ENCODE measurements around the gene HOXD10. TPM values are rescaled to one million over a fixed set of nuclear protein-coding genes. Genes with fewer than 3 reads are reported as not detected.

The HOXD10 gene
- total and polyA plus RNA-seq, 2 of the 13 experiments (the other 11 are each of a cell fraction or from before 2014, with no cell fraction given): not detected

DNA sequence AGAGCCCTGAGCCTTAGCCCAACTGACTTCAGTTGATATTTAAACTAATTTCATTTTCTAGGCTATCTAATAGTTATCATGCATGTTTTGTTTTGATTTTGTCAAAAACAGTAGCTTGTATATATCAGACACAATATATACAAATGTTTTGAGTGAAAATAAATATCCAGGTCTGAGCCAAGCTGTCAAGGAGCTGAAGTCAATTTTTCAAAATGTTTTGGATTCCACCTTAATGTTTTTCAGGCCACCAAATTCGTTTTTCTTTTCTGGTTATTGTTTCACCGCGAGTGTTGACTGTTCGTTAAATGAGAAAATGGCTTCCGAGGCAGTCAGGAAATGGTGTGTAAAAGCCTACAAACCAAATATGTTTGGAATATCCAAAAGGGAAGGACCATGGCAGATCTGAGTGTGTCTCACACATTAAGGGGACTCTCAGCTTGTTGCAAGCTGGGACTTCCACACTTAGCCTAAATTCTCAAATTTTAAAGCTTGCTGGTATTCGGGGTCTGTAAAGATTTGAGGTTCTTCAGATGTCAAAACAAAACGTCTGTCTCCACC lies 14.2 kb upstream of the HOXD10 start:
- TF ChIP-seq, protein P1, sequence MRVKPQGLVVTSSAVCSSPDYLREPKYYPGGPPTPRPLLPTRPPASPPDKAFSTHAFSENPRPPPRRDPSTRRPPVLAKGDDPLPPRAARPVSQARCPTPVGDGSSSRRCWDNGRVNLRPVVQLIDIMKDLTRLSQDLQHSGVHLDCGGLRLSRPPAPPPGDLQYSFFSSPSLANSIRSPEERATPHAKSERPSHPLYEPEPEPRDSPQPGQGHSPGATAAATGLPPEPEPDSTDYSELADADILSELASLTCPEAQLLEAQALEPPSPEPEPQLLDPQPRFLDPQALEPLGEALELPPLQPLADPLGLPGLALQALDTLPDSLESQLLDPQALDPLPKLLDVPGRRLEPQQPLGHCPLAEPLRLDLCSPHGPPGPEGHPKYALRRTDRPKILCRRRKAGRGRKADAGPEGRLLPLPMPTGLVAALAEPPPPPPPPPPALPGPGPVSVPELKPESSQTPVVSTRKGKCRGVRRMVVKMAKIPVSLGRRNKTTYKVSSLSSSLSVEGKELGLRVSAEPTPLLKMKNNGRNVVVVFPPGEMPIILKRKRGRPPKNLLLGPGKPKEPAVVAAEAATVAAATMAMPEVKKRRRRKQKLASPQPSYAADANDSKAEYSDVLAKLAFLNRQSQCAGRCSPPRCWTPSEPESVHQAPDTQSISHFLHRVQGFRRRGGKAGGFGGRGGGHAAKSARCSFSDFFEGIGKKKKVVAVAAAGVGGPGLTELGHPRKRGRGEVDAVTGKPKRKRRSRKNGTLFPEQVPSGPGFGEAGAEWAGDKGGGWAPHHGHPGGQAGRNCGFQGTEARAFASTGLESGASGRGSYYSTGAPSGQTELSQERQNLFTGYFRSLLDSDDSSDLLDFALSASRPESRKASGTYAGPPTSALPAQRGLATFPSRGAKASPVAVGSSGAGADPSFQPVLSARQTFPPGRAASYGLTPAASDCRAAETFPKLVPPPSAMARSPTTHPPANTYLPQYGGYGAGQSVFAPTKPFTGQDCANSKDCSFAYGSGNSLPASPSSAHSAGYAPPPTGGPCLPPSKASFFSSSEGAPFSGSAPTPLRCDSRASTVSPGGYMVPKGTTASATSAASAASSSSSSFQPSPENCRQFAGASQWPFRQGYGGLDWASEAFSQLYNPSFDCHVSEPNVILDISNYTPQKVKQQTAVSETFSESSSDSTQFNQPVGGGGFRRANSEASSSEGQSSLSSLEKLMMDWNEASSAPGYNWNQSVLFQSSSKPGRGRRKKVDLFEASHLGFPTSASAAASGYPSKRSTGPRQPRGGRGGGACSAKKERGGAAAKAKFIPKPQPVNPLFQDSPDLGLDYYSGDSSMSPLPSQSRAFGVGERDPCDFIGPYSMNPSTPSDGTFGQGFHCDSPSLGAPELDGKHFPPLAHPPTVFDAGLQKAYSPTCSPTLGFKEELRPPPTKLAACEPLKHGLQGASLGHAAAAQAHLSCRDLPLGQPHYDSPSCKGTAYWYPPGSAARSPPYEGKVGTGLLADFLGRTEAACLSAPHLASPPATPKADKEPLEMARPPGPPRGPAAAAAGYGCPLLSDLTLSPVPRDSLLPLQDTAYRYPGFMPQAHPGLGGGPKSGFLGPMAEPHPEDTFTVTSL (CRISPR knock-in tag; IDR thresholded peaks at IDR 0.05; ENCODE audit: borderline replicate concordance): no peak
- TF ChIP-seq CBX2 (IDR thresholded peaks at IDR 0.05; ENCODE audit: low read depth, low read length) (0 out of 2 replicates have a peak, but pooled peaks have one; percentile 74), CBX2 (CRISPR knock-in tag; IDR thresholded peaks at IDR 0.05; ENCODE audit: low read depth) (no peak)
- TF ChIP-seq, protein P2, sequence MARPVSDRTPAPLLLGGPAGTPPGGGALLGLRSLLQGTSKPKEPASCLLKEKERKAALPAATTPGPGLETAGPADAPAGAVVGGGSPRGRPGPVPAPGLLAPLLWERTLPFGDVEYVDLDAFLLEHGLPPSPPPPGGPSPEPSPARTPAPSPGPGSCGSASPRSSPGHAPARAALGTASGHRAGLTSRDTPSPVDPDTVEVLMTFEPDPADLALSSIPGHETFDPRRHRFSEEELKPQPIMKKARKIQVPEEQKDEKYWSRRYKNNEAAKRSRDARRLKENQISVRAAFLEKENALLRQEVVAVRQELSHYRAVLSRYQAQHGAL (CRISPR knock-in tag; IDR thresholded peaks at IDR 0.05; ENCODE audit: not compliant biosample characterization): no peak
- POLR2A ChIA-PET: no interaction called here
- ATAC-seq (no peak), FAIRE-seq (no peak), DNase-seq (ENCODE audit: low spot score) (no peak)
- H3K4me1 ChIP-seq (ENCODE audit: insufficient read depth, low read length): peaks cover 7% of the 10 kb centered on the region; the same call in 1 of the 2 replicates
- WGBS (ENCODE audit: low lambda C conversion rate): 3% methylated on average over 7 of the region's 7 CpGs
- CTCF ChIA-PET (ENCODE audit: low intra/inter-chr PET ratio, low total read pairs): no interaction called here
- H4K20me1 ChIP-seq (ENCODE audit: insufficient read depth, low read length): no peaks in the 10 kb centered on the region; the same call in 1 of the 2 replicates
- H3K27ac ChIP-seq (ENCODE audit: extremely low read length, insufficient read depth, low read length): no peak overlapping the region
- H3K27me3 ChIP-seq (ENCODE audit: control insufficient read depth in 1 of 2, insufficient read depth in 2 of 2, low read length in 2 of 2): peaks cover 37 to 98% of the 10 kb centered on the region in 2 experiments
- H3K9me3 ChIP-seq (ENCODE audit: low read length): no peaks in the 10 kb centered on the region
- H3K9ac ChIP-seq (ENCODE audit: insufficient read depth, low read depth, low read length): no peak overlapping the region
- in situ Hi-C loops (cut with HindIII; ENCODE audit: extremely low pct_ligation_motif_present, low pct_unique_long_range_greater_than_20kb) (loop anchor here (10.0 kb wide), 1 partner anchor 1068 kb away; no protein-coding TSS in a partner anchor), intact Hi-C loops (cut with micrococcal nuclease; ENCODE audit: unreplicated experiment) (no loop called here)
- no TSS peak for BruUV-seq (replicated peaks)
- no peaks in the 10 kb centered on the region for H3K79me2 ChIP-seq (ENCODE audit: insufficient read depth, low read length)
- no peak overlapping the region for H2AFZ ChIP-seq (ENCODE audit: low read length)
- H3K4me2 ChIP-seq (ENCODE audit: low read depth, low read length): no peak overlapping the region
- H3K36me3 ChIP-seq (replicated peaks in 1 of 2; ENCODE audit: control insufficient read depth in 1 of 2, insufficient read depth in 2 of 2, low read length in 2 of 2): no peaks in the 10 kb centered on the region
- no peak overlapping the region for H3K4me3 ChIP-seq (replicated peaks in 1 of 3; ENCODE audit: insufficient read depth in 1 of 3, low read depth in 2 of 3, low read length in 3 of 3)

All from HepG2 (cell line).